NCI-H2107 (cell line): ENCODE results near the gene CTDSPL.

ENCODE experiments used
- DNase-seq: peaks from one replicate; lab custom pipeline; 2025; lab: John Stamatoyannopoulos, UW

The CTDSPL gene

GRCh38 chr3:38002291-38002876 lies 140.7 kb downstream of the CTDSPL start:
- no peak for DNase-seq

GRCh38 chr3:38002940-38003339 lies 141.3 kb downstream of the CTDSPL start:
- DNase-seq, result no peak

- DNase-seq, result no peak
Measured at GRCh38 chr3:38003371-38003816, 141.7 kb downstream of the CTDSPL start.

- DNase-seq, result no peak
Measured at GRCh38 chr3:38003817-38004414, 142.2 kb downstream of the CTDSPL start.

- DNase-seq, result no peak
Measured at GRCh38 chr3:38004415-38005075, 142.9 kb downstream of the CTDSPL start.

- no peak for DNase-seq
Measured at GRCh38 chr3:38005076-38006020, 143.7 kb downstream of the CTDSPL start.

GRCh38 chr3:38006031-38006430 lies 144.4 kb downstream of the CTDSPL start:
- no peak for DNase-seq

GRCh38 chr3:38006445-38006995 lies 144.8 kb downstream of the CTDSPL start:
- DNase-seq, result no peak

GRCh38 chr3:38007754-38008090 lies 146.0 kb downstream of the CTDSPL start:
- no peak for DNase-seq

GRCh38 chr3:38008191-38008701 lies 146.6 kb downstream of the CTDSPL start:
- no peak for DNase-seq

GRCh38 chr3:38008971-38009580 lies 147.4 kb downstream of the CTDSPL start:
- DNase-seq, result no peak

- no peak for DNase-seq
Measured at GRCh38 chr3:38009807-38010591, 148.3 kb downstream of the CTDSPL start.

GRCh38 chr3:38011111-38011510 lies 149.4 kb downstream of the CTDSPL start:
- no peak for DNase-seq

- no peak for DNase-seq
Measured at GRCh38 chr3:38015485-38015884, 153.8 kb downstream of the CTDSPL start.

- no peak for DNase-seq
Measured at GRCh38 chr3:38015984-38016383, 154.3 kb downstream of the CTDSPL start.

GRCh38 chr3:38016410-38016809 lies 154.7 kb downstream of the CTDSPL start:
- DNase-seq, result no peak

- DNase-seq, result no peak
Measured at GRCh38 chr3:38016847-38017444, 155.3 kb downstream of the CTDSPL start.

- no peak for DNase-seq
Measured at GRCh38 chr3:38017445-38018295, 156.0 kb downstream of the CTDSPL start.
